Natural killer cell (primary cell): ENCODE data around the gene ZNF70. TPM values are rescaled to one million over a fixed set of nuclear protein-coding genes. Genes with fewer than 3 reads are reported as not detected.

Experiments used
- ATAC-seq, 3 donors: fragments of 150-1000 bp in 2 of 3; fragments of 200-7000 bp in 1 of 3; cut with Tn5 transposase; 1 replicate in 1 of 3; 2 replicates in 2 of 3; pipeline ENCODE4 v1.10.0; 2021; ENCODE audit warnings: mild to moderate bottlenecking in 2 of 3, moderate library complexity in 2 of 3
- DNase-seq, 2 donors: peaks; one replicate each; pipeline versions ENCODE4 v3.0.0 to v3.0.0-alpha.2; 2013 to 2021; ENCODE audit warnings: mixed read lengths in 1 of 2
- H3K27ac ChIP-seq: one replicate; pipeline ENCODE4 v1.5.1; 2013; ENCODE audit warnings: mild to moderate bottlenecking, low read length
- H3K27me3 ChIP-seq: one replicate; pipeline ENCODE4 v1.6.1; 2013; ENCODE audit warnings: low read length; ENCODE audit not compliant: control insufficient read depth, insufficient read depth
- H3K36me3 ChIP-seq: one replicate; pipeline ENCODE4 v1.6.1; 2013; ENCODE audit warnings: low read length; ENCODE audit not compliant: control insufficient read depth, insufficient read depth
- H3K4me1 ChIP-seq: one replicate; pipeline ENCODE4 v1.6.1; 2013; ENCODE audit warnings: low read length; ENCODE audit not compliant: control insufficient read depth, insufficient read depth
- H3K4me3 ChIP-seq: one replicate; pipeline ENCODE4 v1.5.1; 2013; ENCODE audit warnings: low read length
- H3K9me3 ChIP-seq: one replicate; pipeline ENCODE4 v1.6.1; 2013; ENCODE audit warnings: low read length; ENCODE audit not compliant: control insufficient read depth, insufficient read depth
- H3K27ac Mint-ChIP-seq, 2 donors: one replicate each; pipeline ENCODE4 v1.8.0; 2022; ENCODE audit warnings: mild to moderate bottlenecking in 2 of 2, mixed read lengths in 2 of 2, moderate library complexity in 1 of 2
- H3K27me3 Mint-ChIP-seq, 2 donors: one replicate each; pipeline ENCODE4 v1.8.0; 2022; ENCODE audit warnings: low read depth in 2 of 2, mixed read lengths in 2 of 2
- H3K36me3 Mint-ChIP-seq: one replicate; pipeline ENCODE4 v1.8.0; 2022; ENCODE audit warnings: mixed read lengths
- H3K4me1 Mint-ChIP-seq, 2 donors: one replicate each; pipeline ENCODE4 v1.8.0; 2022; ENCODE audit warnings: mixed read lengths in 2 of 2
- H3K4me3 Mint-ChIP-seq: one replicate; pipeline ENCODE4 v1.8.0; 2022; ENCODE audit warnings: mild to moderate bottlenecking, moderate library complexity, mixed read lengths
- H3K9me3 Mint-ChIP-seq, 2 donors: one replicate each; pipeline ENCODE4 v1.8.0; 2022; ENCODE audit warnings: mixed read lengths in 2 of 2
- WGBS: methylation state at CpG from one replicate; pipeline ENCODE4 v1.1.7; 2013; ENCODE audit warnings: missing lambda C conversion rate; ENCODE audit not compliant: insufficient coverage; 5-methylcytosine and 5-hydroxymethylcytosine counted together
- intact Hi-C: fragments of 100-400 bp; cut with micrococcal nuclease; formaldehyde crosslinking; loops from one replicate; pipeline ENCODE4 v1.14.2; 2022
- total RNA-seq, 4 donors: library from RNA; stranded (reverse); fragments of 120-200 nt in 1 of 4; gene quantifications; one replicate each; pipeline versions ENCODE4 v1.2.3 to v1.2.4, GENCODE V29; 2013 to 2022
- TF ChIP-seq, protein P1 (sequence below): fragments of 200-600 bp; IDR thresholded peaks from one replicate; pipeline ENCODE4 v1.8.0; 2022; ENCODE audit warnings: antibody characterized with exemption

Gene ZNF70
- total RNA-seq, 3 donors from 2014 or later (not counting 1 experiment from before 2014, with no cell fraction given), result 7.4 to 9.1 (median 7.7) TPM

DNA sequence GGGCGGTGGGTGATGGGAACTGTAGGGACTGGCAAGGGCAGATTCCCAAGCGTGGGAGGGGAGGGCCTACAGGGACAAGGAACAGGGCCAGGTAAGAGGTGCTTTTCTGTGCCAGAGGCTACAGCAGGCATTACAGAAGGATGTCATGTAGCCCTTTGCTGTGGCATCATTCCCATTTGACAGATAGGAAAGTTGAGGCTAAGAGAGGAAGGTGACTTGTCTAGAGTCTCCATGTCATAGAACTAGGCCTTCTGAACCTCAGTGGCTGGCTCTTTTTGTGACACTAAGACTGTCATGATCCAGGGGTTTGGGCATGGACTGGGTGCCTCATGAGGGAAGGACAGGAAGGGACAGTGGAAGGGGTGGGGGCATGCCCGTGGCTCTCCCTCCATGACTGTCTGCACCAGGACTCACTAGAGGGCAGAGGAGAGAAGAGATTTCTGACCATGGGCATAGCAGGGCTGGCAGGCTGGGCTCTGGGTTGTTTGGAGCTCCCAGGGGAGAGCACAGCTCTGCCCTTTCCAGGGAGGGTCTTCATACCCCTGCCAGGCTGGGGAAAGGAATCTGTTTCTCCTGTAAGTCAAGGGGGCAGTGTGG, 25.0 kb upstream of the ZNF70 start:
- TF ChIP-seq, protein P1, sequence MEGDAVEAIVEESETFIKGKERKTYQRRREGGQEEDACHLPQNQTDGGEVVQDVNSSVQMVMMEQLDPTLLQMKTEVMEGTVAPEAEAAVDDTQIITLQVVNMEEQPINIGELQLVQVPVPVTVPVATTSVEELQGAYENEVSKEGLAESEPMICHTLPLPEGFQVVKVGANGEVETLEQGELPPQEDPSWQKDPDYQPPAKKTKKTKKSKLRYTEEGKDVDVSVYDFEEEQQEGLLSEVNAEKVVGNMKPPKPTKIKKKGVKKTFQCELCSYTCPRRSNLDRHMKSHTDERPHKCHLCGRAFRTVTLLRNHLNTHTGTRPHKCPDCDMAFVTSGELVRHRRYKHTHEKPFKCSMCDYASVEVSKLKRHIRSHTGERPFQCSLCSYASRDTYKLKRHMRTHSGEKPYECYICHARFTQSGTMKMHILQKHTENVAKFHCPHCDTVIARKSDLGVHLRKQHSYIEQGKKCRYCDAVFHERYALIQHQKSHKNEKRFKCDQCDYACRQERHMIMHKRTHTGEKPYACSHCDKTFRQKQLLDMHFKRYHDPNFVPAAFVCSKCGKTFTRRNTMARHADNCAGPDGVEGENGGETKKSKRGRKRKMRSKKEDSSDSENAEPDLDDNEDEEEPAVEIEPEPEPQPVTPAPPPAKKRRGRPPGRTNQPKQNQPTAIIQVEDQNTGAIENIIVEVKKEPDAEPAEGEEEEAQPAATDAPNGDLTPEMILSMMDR, result no peak
- DNase-seq, result no peak
- Mint-ChIP-seq H3K27ac (no peak overlapping the region), H3K36me3 (no peaks in the 10 kb centered on the region), H3K9me3 (no peaks in the 10 kb centered on the region), H3K27me3 (no peaks in the 10 kb centered on the region), H3K4me3 (no peak overlapping the region), H3K4me1 (peaks cover 0 to 14% of the 10 kb centered on the region in 2 donors)
- Histone ChIP-seq H3K27me3 (no peaks in the 10 kb centered on the region), H3K27ac (no peak overlapping the region), H3K4me1 (peaks cover 21% of the 10 kb centered on the region), H3K36me3 (no peaks in the 10 kb centered on the region), H3K9me3 (no peaks in the 10 kb centered on the region), H3K4me3 (no peak overlapping the region)
- intact Hi-C loops, result no loop called here
- WGBS, result 75% methylated on average over 3 of the region's 3 CpGs
- ATAC-seq, result no peak

DNA sequence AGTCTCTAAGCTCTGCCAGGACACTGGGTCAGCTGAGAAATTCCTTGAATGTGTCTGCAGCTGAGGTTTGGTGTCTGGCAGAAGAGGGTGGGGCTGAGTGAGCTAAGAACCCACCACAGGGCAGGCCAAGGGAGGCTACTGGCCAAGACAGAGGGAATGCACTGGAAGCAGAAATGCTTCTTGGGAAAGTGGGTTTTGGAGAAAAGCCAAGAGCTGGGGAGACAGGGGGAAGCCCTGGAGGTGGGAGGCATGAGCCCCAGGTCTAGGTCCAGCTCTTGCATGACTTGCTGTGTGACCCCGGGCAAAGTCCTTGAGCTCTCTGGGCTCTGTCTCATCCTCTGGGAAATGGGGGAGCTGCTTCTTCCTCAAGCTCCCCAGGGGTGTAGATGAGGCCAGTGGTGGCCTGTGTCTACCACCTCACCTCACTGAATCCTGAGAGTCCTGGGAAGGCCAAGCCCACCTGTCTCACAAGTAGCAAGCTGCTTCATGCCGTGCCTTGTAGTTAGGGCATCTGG, 24.1 kb upstream of the ZNF70 start:
- H3K27ac ChIP-seq, result no peak overlapping the region
- no peaks in the 10 kb centered on the region for H3K27me3 ChIP-seq
- H3K36me3 ChIP-seq, result no peaks in the 10 kb centered on the region
- 94% methylated on average over 2 of the region's 2 CpGs for WGBS
- H3K9me3 Mint-ChIP-seq, result no peaks in the 10 kb centered on the region
- H3K27ac Mint-ChIP-seq, result no peak overlapping the region
- H3K27me3 Mint-ChIP-seq, result no peaks in the 10 kb centered on the region
- DNase-seq (no peak), ATAC-seq (no peak)
- intact Hi-C loops, result no loop called here
- peaks cover 0 to 15% of the 10 kb centered on the region in 2 donors for H3K4me1 Mint-ChIP-seq
- H3K4me3 Mint-ChIP-seq, result no peak overlapping the region
- peaks cover 22% of the 10 kb centered on the region for H3K4me1 ChIP-seq
- no peaks in the 10 kb centered on the region for H3K9me3 ChIP-seq
- TF ChIP-seq, protein P1, result no peak
- no peak overlapping the region for H3K4me3 ChIP-seq
- H3K36me3 Mint-ChIP-seq, result no peaks in the 10 kb centered on the region

DNA sequence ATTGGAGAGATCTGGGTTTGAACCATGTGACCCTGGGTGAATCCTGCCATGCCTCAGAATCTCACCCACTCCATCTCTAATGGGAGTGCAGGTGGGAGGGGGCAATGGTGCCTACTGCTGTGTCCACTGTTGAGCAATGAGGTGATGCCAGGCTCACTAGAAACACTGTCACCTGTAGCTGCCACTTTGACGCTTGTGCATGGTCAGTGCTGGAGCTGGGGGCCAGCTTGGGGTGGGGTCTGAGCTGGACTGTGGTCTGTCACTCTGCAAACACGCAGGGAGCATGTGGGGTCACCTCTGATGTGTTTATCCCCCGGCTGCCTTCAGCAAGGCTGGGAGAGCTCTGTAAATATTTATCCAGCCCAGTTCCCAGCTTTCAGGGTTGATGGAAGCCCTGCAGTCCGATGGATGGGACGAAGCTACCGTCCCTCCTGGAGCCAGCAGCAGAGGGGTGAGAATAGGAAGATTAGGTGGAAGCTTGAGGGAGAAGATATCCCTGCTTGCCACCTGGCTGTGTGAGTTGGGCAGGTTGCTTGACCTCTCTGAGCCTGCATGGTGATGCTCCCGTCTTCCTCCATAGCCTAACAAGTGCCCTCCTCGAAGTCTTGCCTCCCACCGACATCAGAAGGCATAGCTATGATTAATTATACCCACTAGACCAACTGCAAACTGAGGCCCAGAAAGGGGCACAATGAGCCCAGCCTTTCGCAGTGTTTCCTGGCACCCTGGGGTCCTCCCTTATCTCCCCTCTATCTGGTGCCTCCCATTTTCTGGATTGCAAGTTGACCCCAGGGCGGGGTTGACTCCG, 23.4 kb upstream of the ZNF70 start:
- Histone ChIP-seq H3K4me1 (peaks cover 23% of the 10 kb centered on the region), H3K27ac (no peak overlapping the region), H3K9me3 (no peaks in the 10 kb centered on the region), H3K4me3 (no peak overlapping the region), H3K27me3 (no peaks in the 10 kb centered on the region), H3K36me3 (no peaks in the 10 kb centered on the region)
- Mint-ChIP-seq H3K4me3 (no peak overlapping the region), H3K36me3 (no peaks in the 10 kb centered on the region), H3K9me3 (no peaks in the 10 kb centered on the region), H3K4me1 (peaks cover 0 to 15% of the 10 kb centered on the region in 2 donors), H3K27ac (no peak overlapping the region), H3K27me3 (no peaks in the 10 kb centered on the region)
- TF ChIP-seq, protein P1, result no peak
- intact Hi-C loops, result no loop called here
- no peak for DNase-seq
- no peak for ATAC-seq
- WGBS, result 96% methylated on average over 12 of the region's 12 CpGs
